SK-N-SH (cell line): Measurements from ENCODE around the gene SAMD5. TPM values are rescaled to one million over a fixed set of nuclear protein-coding genes. Genes with fewer than 3 reads are reported as not detected.

Experiments
- CTCF ChIA-PET: fragments of 300-600, 350-600 bp; formaldehyde crosslinking; extraction: SDS; loops from one replicate; lab custom pipeline; 2021; lab: Yijun Ruan, JAX
- POLR2A ChIA-PET: fragments of 350-600 bp; sonication (Branson Sonifier 250); formaldehyde crosslinking; extraction: SDS; loops from one replicate; lab custom pipeline; 2020; ENCODE audit warnings: antibody characterized with exemption, inconsistent platforms; lab: Yijun Ruan, JAX
- DNase-seq: peaks from one replicate; pipeline ENCODE4 v3.0.0; 2012
- H2AFZ ChIP-seq: fragments of 200-600 bp; sonication (generic); 2 replicates; pipeline ENCODE4 v1.8.1; 2016; ENCODE audit warnings: antibody characterized with exemption, mild to moderate bottlenecking, low read depth
- H3F3A ChIP-seq: fragments of 200-600 bp; sonication (generic); replicated peaks from 2 replicates; pipeline ENCODE3; 2016; ENCODE audit warnings: antibody characterized with exemption, mild to moderate bottlenecking; ENCODE audit not compliant: insufficient read depth
- H3K27ac ChIP-seq, 2 experiments: fragments of 200-500 bp in 1 of 2; fragments of 200-600 bp in 1 of 2; sonication (Bioruptor generic) in 1 of 2; sonication (generic), shearing (Covaris generic) in 1 of 2; 2 replicates each; pipeline versions ENCODE4 v1.5.1 to v1.6.1; 2014 to 2016; ENCODE audit warnings: low read depth in 2 of 2, inconsistent platforms in 1 of 2, low read length in 1 of 2, mild to moderate bottlenecking in 1 of 2, mixed read lengths in 1 of 2
- H3K27me3 ChIP-seq: fragments of 200-600 bp; sonication (generic), shearing (Covaris generic); 2 replicates; pipeline ENCODE4 v1.6.1; 2016; ENCODE audit warnings: mixed run types; ENCODE audit not compliant: insufficient read depth
- H3K36me3 ChIP-seq, 2 experiments: fragments of 200-500 bp in 1 of 2; fragments of 200-600 bp in 1 of 2; sonication (Bioruptor generic) in 1 of 2; sonication (generic) in 1 of 2; replicated peaks in 1 of 2; 2 replicates each; pipeline versions ENCODE3 to v1.5.1; 2014 to 2016; ENCODE audit warnings: low read length in 1 of 2, mild to moderate bottlenecking in 1 of 2; ENCODE audit not compliant: insufficient read depth in 2 of 2, control insufficient read depth in 1 of 2
- H3K4me1 ChIP-seq, 2 experiments: fragments of 200-500 bp in 1 of 2; fragments of 200-600 bp in 1 of 2; sonication (Bioruptor generic) in 1 of 2; sonication (generic), shearing (Covaris generic) in 1 of 2; 2 replicates each; pipeline versions ENCODE4 v1.5.1 to v1.6.1; 2014 to 2016; ENCODE audit warnings: low read depth in 1 of 2, low read length in 1 of 2, mixed run types in 1 of 2; ENCODE audit not compliant: insufficient read depth in 2 of 2, control insufficient read depth in 1 of 2
- H3K4me2 ChIP-seq: fragments of 200-600 bp; sonication (generic), shearing (Covaris generic); 2 replicates; pipeline ENCODE4 v1.6.1; 2017; ENCODE audit warnings: mixed run types
- H3K4me3 ChIP-seq, 2 experiments: fragments of 200-500 bp in 1 of 2; fragments of 200-600 bp in 1 of 2; sonication (Bioruptor generic) in 1 of 2; sonication (generic), shearing (Covaris generic) in 1 of 2; 2 replicates each; pipeline versions ENCODE4 v1.5.1 to v1.8.1; 2014 to 2016; ENCODE audit warnings: low read depth in 2 of 2, inconsistent platforms in 1 of 2, low read length in 1 of 2, mild to moderate bottlenecking in 1 of 2, mixed read lengths in 1 of 2, moderate library complexity in 1 of 2
- H3K79me2 ChIP-seq: fragments of 200-600 bp; sonication (generic); 2 replicates; pipeline ENCODE4 v1.8.1; 2017; ENCODE audit warnings: mild to moderate bottlenecking; ENCODE audit not compliant: insufficient read depth
- H3K9ac ChIP-seq: fragments of 200-600 bp; sonication (generic); 2 replicates; pipeline ENCODE4 v1.6.1; 2017; ENCODE audit warnings: mixed run types
- H3K9me2 ChIP-seq: fragments of 200-600 bp; sonication (generic); 2 replicates; pipeline ENCODE4 v1.6.1; 2017; ENCODE audit warnings: mixed run types
- H3K9me3 ChIP-seq: fragments of 200-600 bp; sonication (generic); 2 replicates; pipeline ENCODE4 v1.6.1; 2017; ENCODE audit warnings: mixed run types, mild to moderate bottlenecking, moderate library complexity
- H4K20me1 ChIP-seq: fragments of 200-600 bp; sonication (generic); 2 replicates; pipeline ENCODE4 v1.6.1; 2017; ENCODE audit warnings: mild to moderate bottlenecking, mixed run types; ENCODE audit not compliant: insufficient read depth
- CHD2 ChIP-seq: fragments of 150-350 bp; IDR thresholded peaks from 2 replicates; pipeline ENCODE4 v1.6.1; 2018; ENCODE audit warnings: low read length; ENCODE audit not compliant: partially characterized antibody
- ELF1 ChIP-seq: IDR thresholded peaks from 2 replicates; pipeline ENCODE4 v1.4.0; 2012
- EZH2phosphoT487 ChIP-seq: fragments of 200-600 bp; sonication (generic); IDR thresholded peaks from 2 replicates; pipeline ENCODE4 v1.6.1; 2017; ENCODE audit warnings: low read depth, mixed run types, mild to moderate bottlenecking, antibody characterized with exemption, moderate library complexity, borderline replicate concordance
- FOSL2 ChIP-seq: IDR thresholded peaks from 2 replicates; pipeline ENCODE4 v1.4.0; 2012; ENCODE audit warnings: low read depth, mild to moderate bottlenecking, moderate library complexity, borderline replicate concordance
- FOXM1 ChIP-seq: IDR thresholded peaks from 2 replicates; pipeline ENCODE4 v1.4.0; 2012; ENCODE audit warnings: low read depth, mild to moderate bottlenecking
- GATA2 ChIP-seq: sonication (generic); formaldehyde crosslinking; IDR thresholded peaks from 2 replicates; pipeline ENCODE4 v1.5.0; 2020; ENCODE audit warnings: mild to moderate bottlenecking, missing genetic modification reagents
- JUND ChIP-seq: IDR thresholded peaks from 2 replicates; pipeline ENCODE4 v1.4.0; 2012
- MEF2A ChIP-seq: IDR thresholded peaks from 2 replicates; pipeline ENCODE4 v1.4.0; 2012; ENCODE audit warnings: low read depth, borderline replicate concordance
- POLR2AphosphoS5 ChIP-seq: IDR thresholded peaks from 2 replicates; pipeline ENCODE4 v1.6.1; 2012; ENCODE audit warnings: low read depth, low read length
- RAD21 ChIP-seq: IDR thresholded peaks from 2 replicates; pipeline ENCODE4 v1.6.1; 2012; ENCODE audit warnings: mild to moderate bottlenecking, low read length
- RCOR1 ChIP-seq: fragments of 150-350 bp; IDR thresholded peaks from 2 replicates; pipeline ENCODE4 v1.6.1; 2017; ENCODE audit warnings: antibody characterized with exemption, low read length
- RXRA ChIP-seq: IDR thresholded peaks from 2 replicates; pipeline ENCODE4 v1.4.0; 2012; ENCODE audit warnings: low read depth, mild to moderate bottlenecking, borderline replicate concordance
- SIN3A ChIP-seq: IDR thresholded peaks from 2 replicates; pipeline ENCODE4 v1.6.1; 2012; ENCODE audit warnings: low read depth, mild to moderate bottlenecking, low read length, moderate library complexity, borderline replicate concordance
- SMC3 ChIP-seq: IDR thresholded peaks from 2 replicates; pipeline ENCODE4 v1.6.1; 2012; ENCODE audit warnings: low read depth, low read length, improper control_type of control experiment
- YY1 ChIP-seq: IDR thresholded peaks from 2 replicates; pipeline ENCODE4 v1.4.0; 2012; ENCODE audit warnings: low read depth, mild to moderate bottlenecking
- WGBS: methylation state at CpG from one replicate; pipeline ENCODE4 v1.1.6; 2017; ENCODE audit warnings: low lambda C conversion rate; 5-methylcytosine and 5-hydroxymethylcytosine counted together
- polyA plus RNA-seq, 3 experiments: library from polyadenylated mRNA; depleted of rRNA; stranded (reverse); fragments of >200 nt; gene quantifications; 2 replicates each; pipeline ENCODE4 v1.2.3, GENCODE V29; 2012
- TF ChIP-seq, protein P1 (sequence below): IDR thresholded peaks from 2 replicates; pipeline ENCODE4 v1.4.0; 2012; ENCODE audit warnings: low read depth, borderline replicate concordance
- TF ChIP-seq, protein P2 (sequence below): IDR thresholded peaks from 2 replicates; pipeline ENCODE4 v1.4.0; 2012; ENCODE audit warnings: low read depth
- TF ChIP-seq, protein P3 (sequence below): IDR thresholded peaks from 2 replicates; pipeline ENCODE4; 2012

SAMD5 gene
- polyA plus RNA-seq, 1 of the 3 experiments (the other 2 are of a cell fraction), result not detected

DNA sequence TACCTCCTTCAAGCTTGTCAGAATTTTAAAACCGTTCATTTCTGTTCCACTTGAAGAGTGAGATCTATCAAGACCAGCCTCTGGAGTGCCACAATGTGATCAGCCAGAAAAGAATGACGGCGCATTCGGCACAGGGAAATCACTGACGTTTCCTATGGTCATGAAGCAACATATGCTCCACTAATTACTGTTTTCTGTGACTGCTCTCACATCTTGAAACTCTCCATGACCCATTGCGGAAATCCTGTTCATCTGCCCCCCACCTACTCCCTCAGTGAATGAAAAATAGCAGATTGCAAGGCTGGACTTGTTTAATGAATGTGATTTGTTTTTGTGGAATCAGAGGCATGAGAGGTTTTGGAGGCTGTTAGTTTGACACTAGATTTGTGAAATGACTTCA lies 53.2 kb downstream of the SAMD5 start:
- Histone ChIP-seq H4K20me1 (no peaks in the 10 kb centered on the region), H3K4me2 (no peak overlapping the region), H3F3A (no peaks in the 10 kb centered on the region), H3K9me3 (no peaks in the 10 kb centered on the region), H3K9me2 (no peaks in the 10 kb centered on the region), H2AFZ (no peak overlapping the region), H3K27me3 (no peaks in the 10 kb centered on the region; the same call in 1 of the 2 replicates), H3K36me3 (no peaks in the 10 kb centered on the region), H3K9ac (no peak overlapping the region), H3K27ac (no peak overlapping the region), H3K4me3 (no peak overlapping the region), H3K79me2 (no peaks in the 10 kb centered on the region), H3K4me1 (no peaks in the 10 kb centered on the region; a peak in 1 of 4 replicates)
- 29% methylated on average over 6 of the region's 6 CpGs for WGBS
- ChIA-PET CTCF (no interaction called here), POLR2A (interaction anchor here (0.6 kb wide), 1 partner anchor 796 kb away, joined by 3 read pairs; no protein-coding TSS in a partner anchor)
- no peak for TF ChIP-seq GATA2
- no peak for TF ChIP-seq RAD21
- no peak for TF ChIP-seq EZH2phosphoT487
- TF ChIP-seq YY1, result no peak
- TF ChIP-seq, protein P1, sequence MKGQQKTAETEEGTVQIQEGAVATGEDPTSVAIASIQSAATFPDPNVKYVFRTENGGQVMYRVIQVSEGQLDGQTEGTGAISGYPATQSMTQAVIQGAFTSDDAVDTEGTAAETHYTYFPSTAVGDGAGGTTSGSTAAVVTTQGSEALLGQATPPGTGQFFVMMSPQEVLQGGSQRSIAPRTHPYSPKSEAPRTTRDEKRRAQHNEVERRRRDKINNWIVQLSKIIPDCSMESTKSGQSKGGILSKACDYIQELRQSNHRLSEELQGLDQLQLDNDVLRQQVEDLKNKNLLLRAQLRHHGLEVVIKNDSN, result no peak
- TF ChIP-seq JUND, result no peak
- TF ChIP-seq RCOR1, result no peak
- TF ChIP-seq MEF2A, result no peak
- no peak for DNase-seq

DNA sequence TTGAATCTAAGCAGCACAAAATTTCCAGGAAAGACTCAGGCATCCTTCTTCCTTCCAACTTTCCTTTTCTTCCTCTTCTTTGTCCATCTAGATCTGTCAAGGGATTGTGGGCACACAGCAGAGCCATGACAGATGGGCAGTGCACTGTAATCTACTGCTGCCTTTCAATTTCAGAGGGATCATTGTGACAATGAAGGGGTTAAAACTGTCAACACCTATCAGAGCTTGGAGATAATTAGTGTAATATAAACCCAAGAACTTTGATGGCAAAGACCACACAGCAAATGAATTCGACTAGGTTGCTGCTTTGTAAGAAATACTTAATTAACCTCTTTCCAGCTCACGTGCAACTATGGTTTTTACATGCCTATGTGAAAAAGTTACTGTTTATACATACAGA lies 55.0 kb downstream of the SAMD5 start:
- Histone ChIP-seq H3K4me2 (no peak overlapping the region), H3K36me3 (no peaks in the 10 kb centered on the region), H3K9me2 (no peaks in the 10 kb centered on the region), H3K79me2 (no peaks in the 10 kb centered on the region), H3K27me3 (no peaks in the 10 kb centered on the region; the same call in 1 of the 2 replicates), H3F3A (no peaks in the 10 kb centered on the region), H3K27ac (no peak overlapping the region), H3K4me1 (no peaks in the 10 kb centered on the region; a peak in 1 of 4 replicates), H2AFZ (no peak overlapping the region), H3K9me3 (no peaks in the 10 kb centered on the region), H3K9ac (no peak overlapping the region), H3K4me3 (no peak overlapping the region), H4K20me1 (no peaks in the 10 kb centered on the region)
- TF ChIP-seq, protein P2, sequence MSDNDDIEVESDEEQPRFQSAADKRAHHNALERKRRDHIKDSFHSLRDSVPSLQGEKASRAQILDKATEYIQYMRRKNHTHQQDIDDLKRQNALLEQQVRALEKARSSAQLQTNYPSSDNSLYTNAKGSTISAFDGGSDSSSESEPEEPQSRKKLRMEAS, result no peak
- no peak for TF ChIP-seq SMC3
- no peak for TF ChIP-seq POLR2AphosphoS5
- no peak for TF ChIP-seq SIN3A
- no peak for TF ChIP-seq ELF1
- TF ChIP-seq RXRA, result no peak
- no peak for TF ChIP-seq FOSL2
- TF ChIP-seq, protein P3, sequence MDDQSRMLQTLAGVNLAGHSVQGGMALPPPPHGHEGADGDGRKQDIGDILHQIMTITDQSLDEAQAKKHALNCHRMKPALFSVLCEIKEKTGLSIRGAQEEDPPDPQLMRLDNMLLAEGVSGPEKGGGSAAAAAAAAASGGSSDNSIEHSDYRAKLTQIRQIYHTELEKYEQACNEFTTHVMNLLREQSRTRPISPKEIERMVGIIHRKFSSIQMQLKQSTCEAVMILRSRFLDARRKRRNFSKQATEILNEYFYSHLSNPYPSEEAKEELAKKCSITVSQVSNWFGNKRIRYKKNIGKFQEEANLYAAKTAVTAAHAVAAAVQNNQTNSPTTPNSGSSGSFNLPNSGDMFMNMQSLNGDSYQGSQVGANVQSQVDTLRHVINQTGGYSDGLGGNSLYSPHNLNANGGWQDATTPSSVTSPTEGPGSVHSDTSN, result no peak
- no peak for TF ChIP-seq GATA2
- TF ChIP-seq, protein P1, result no peak
- TF ChIP-seq MEF2A, result no peak
- TF ChIP-seq JUND, result no peak
- TF ChIP-seq FOXM1, result no peak
- TF ChIP-seq CHD2, result no peak
- WGBS, result 2% methylated on average over 2 of the region's 2 CpGs
- POLR2A ChIA-PET, result no interaction called here
- DNase-seq, result no peak
- CTCF ChIA-PET, result no interaction called here
